B cell (primary cell): ENCODE data around the gene SOSTDC1. TPM values are rescaled to one million over a fixed set of nuclear protein-coding genes. Genes with fewer than 3 reads are reported as not detected.

Source experiments
- ATAC-seq: fragments of 200-7000 bp; cut with Tn5 transposase; one replicate; pipeline ENCODE4 v1.10.0; 2021; ENCODE audit warnings: low read depth, mild to moderate bottlenecking, moderate number of reproducible peaks, moderate library complexity
- CTCF ChIA-PET: fragments of 350-600 bp; sonication (Branson Sonifier 250); formaldehyde crosslinking; loops from one replicate; lab custom pipeline; 2021; ENCODE audit warnings: antibody characterized with exemption, inconsistent platforms; lab: Charles Lee
- POLR2A ChIA-PET: fragments of 350-600 bp; sonication (Branson Sonifier 250); formaldehyde crosslinking; loops from one replicate; lab custom pipeline; 2021; ENCODE audit warnings: antibody characterized with exemption; lab: Charles Lee
- DNase-seq: peaks from one replicate; pipeline ENCODE4 v3.0.0; 2013
- H2AFZ ChIP-seq: 2 replicates; pipeline ENCODE4 v1.6.1; 2012; ENCODE audit warnings: mild to moderate bottlenecking, low read depth, low read length; ENCODE audit not compliant: insufficient read depth, poor library complexity, severe bottlenecking
- H3K27ac ChIP-seq, 2 donors: 1 replicate in 1 of 2; 2 replicates in 1 of 2; pipeline ENCODE4 v1.5.1; 2012 to 2013; ENCODE audit warnings: low read length in 2 of 2, mild to moderate bottlenecking in 2 of 2, moderate library complexity in 1 of 2
- H3K27me3 ChIP-seq, 4 experiments: fragments of 200-600 bp in 1 of 4; sonication (generic) in 1 of 4; replicated peaks in 1 of 4; 1 replicate in 2 of 4; 2 replicates in 2 of 4; pipeline versions ENCODE4 v1.6.1 to v1.7.0; 2013 to 2016; ENCODE audit warnings: low read length in 3 of 4, mild to moderate bottlenecking in 2 of 4, mixed read lengths in 1 of 4, moderate library complexity in 1 of 4; ENCODE audit not compliant: insufficient read depth in 4 of 4, control insufficient read depth in 3 of 4; ENCODE audit errors: control extremely low read depth in 1 of 4
- H3K36me3 ChIP-seq, 2 experiments: replicated peaks in 1 of 2; 1 replicate in 1 of 2; 2 replicates in 1 of 2; pipeline versions ENCODE4 v1.6.1 to v1.7.1; 2013; ENCODE audit warnings: low read length in 1 of 2; ENCODE audit not compliant: insufficient read depth in 2 of 2, control insufficient read depth in 1 of 2; ENCODE audit errors: control extremely low read depth in 1 of 2, extremely low read depth in 1 of 2
- H3K4me1 ChIP-seq, 2 donors: fragments of 200-600 bp in 1 of 2; sonication (generic) in 1 of 2; 1 replicate in 1 of 2; 2 replicates in 1 of 2; pipeline versions ENCODE4 v1.5.1 to v1.6.1; 2013 to 2017; ENCODE audit warnings: low read length in 2 of 2; ENCODE audit not compliant: control insufficient read depth in 2 of 2, insufficient read depth in 2 of 2
- H3K4me2 ChIP-seq: replicated peaks from 2 replicates; pipeline ENCODE3; 2012; ENCODE audit warnings: mild to moderate bottlenecking, low read depth, low read length; ENCODE audit not compliant: poor library complexity, severe bottlenecking
- H3K4me3 ChIP-seq, 5 experiments: fragments of 200-600 bp in 1 of 5; sonication (generic) in 1 of 5; 1 replicate in 3 of 5; 2 replicates in 2 of 5; pipeline versions ENCODE4 v1.5.1 to v1.7.0; 2011 to 2016; ENCODE audit warnings: low read length in 4 of 5, mild to moderate bottlenecking in 4 of 5, low read depth in 2 of 5, control low read depth in 1 of 5, moderate library complexity in 1 of 5; ENCODE audit not compliant: insufficient read depth in 1 of 5; ENCODE audit errors: control extremely low read depth in 1 of 5, extremely low read depth in 1 of 5
- H3K79me2 ChIP-seq: fragments of 200-600 bp; sonication (generic); one replicate; pipeline ENCODE4 v1.6.0; 2016; ENCODE audit warnings: low read length; ENCODE audit not compliant: control insufficient read depth, insufficient read depth
- H3K9ac ChIP-seq: fragments of 200-600 bp; sonication (generic); 2 replicates; pipeline ENCODE4 v1.6.1; 2017; ENCODE audit warnings: mild to moderate bottlenecking, low read length, moderate library complexity
- H3K9me3 ChIP-seq, 3 donors: one replicate each; pipeline versions ENCODE4 v1.6.1 to v1.7.1; 2013; ENCODE audit warnings: low read length in 2 of 3; ENCODE audit not compliant: control insufficient read depth in 2 of 3, insufficient read depth in 1 of 3; ENCODE audit errors: control extremely low read depth in 1 of 3
- H4K20me1 ChIP-seq: 2 replicates; pipeline ENCODE4 v1.6.0; 2012; ENCODE audit warnings: mild to moderate bottlenecking, low read length; ENCODE audit not compliant: insufficient read depth, control insufficient read depth, poor library complexity, severe bottlenecking
- H3K27ac Mint-ChIP-seq: one replicate; pipeline ENCODE4 v1.8.0; 2021; ENCODE audit warnings: mixed read lengths
- H3K27me3 Mint-ChIP-seq: one replicate; pipeline ENCODE4 v1.8.0; 2021; ENCODE audit warnings: mixed read lengths
- H3K4me1 Mint-ChIP-seq: one replicate; pipeline ENCODE4 v1.8.0; 2021; ENCODE audit warnings: mixed read lengths
- H3K4me3 Mint-ChIP-seq: one replicate; pipeline ENCODE4 v1.8.0; 2021; ENCODE audit warnings: mixed read lengths
- H3K9me3 Mint-ChIP-seq: one replicate; pipeline ENCODE4 v1.8.0; 2022; ENCODE audit warnings: mixed read lengths; ENCODE audit not compliant: insufficient read depth
- EZH2 ChIP-seq: IDR thresholded peaks from 2 replicates; pipeline ENCODE4 v1.6.1; 2012; ENCODE audit warnings: borderline replicate concordance, low read depth, mild to moderate bottlenecking, moderate library complexity, low read length; ENCODE audit not compliant: insufficient read depth, poor library complexity, severe bottlenecking
- WGBS: methylation state at CpG from one replicate; pipeline ENCODE4 v1.1.5; 2013; ENCODE audit warnings: missing lambda C conversion rate; ENCODE audit not compliant: insufficient coverage; 5-methylcytosine and 5-hydroxymethylcytosine counted together
- intact Hi-C: fragments of 100-400 bp; cut with micrococcal nuclease; formaldehyde crosslinking; loops from one replicate; pipeline ENCODE4 v1.10.0; 2022
- polyA plus RNA-seq: library from polyadenylated mRNA; depleted of rRNA; stranded (reverse); fragments of >200 nt; gene quantifications from 2 replicates; pipeline ENCODE4 v1.2.3, GENCODE V29; 2012
- total RNA-seq, 2 donors: library from RNA; stranded (reverse); fragments of 120-200 nt in 1 of 2; gene quantifications; 1 replicate in 1 of 2; 2 replicates in 1 of 2; pipeline versions ENCODE4 v1.2.3 to v1.2.4, GENCODE V29; 2013 to 2022
- TF ChIP-seq, protein P1 (sequence below): fragments of 200-600 bp; IDR thresholded peaks from one replicate; pipeline ENCODE4 v1.8.0; 2022; ENCODE audit warnings: antibody characterized with exemption, mild to moderate bottlenecking

Gene SOSTDC1
- total and polyA plus RNA-seq, 2 donors (not counting 1 experiment from before 2014, with no cell fraction given), result not detected

DNA sequence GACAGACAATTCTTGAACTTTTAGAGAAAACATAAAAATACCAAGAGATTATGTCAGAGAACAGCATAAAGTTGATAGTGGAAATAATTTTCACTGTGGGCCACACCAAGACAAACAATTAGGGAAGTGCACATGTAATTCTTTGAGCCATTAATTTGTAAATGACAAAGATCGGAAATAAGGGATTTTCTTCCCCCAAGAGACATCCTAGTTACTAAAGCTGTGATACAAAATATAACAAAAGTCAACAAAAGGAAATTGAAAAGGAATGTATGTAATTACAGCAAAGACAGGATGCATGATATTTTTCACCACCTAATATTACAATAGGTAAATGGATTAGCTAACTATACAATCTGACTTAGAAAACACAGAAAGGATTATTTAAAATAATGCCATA lies 48.7 kb upstream of the SOSTDC1 start:
- Mint-ChIP-seq H3K4me1 (no peaks in the 10 kb centered on the region), H3K4me3 (no peak overlapping the region), H3K27me3 (peaks cover 12% of the 10 kb centered on the region), H3K27ac (no peak overlapping the region), H3K9me3 (no peaks in the 10 kb centered on the region)
- TF ChIP-seq, protein P1, sequence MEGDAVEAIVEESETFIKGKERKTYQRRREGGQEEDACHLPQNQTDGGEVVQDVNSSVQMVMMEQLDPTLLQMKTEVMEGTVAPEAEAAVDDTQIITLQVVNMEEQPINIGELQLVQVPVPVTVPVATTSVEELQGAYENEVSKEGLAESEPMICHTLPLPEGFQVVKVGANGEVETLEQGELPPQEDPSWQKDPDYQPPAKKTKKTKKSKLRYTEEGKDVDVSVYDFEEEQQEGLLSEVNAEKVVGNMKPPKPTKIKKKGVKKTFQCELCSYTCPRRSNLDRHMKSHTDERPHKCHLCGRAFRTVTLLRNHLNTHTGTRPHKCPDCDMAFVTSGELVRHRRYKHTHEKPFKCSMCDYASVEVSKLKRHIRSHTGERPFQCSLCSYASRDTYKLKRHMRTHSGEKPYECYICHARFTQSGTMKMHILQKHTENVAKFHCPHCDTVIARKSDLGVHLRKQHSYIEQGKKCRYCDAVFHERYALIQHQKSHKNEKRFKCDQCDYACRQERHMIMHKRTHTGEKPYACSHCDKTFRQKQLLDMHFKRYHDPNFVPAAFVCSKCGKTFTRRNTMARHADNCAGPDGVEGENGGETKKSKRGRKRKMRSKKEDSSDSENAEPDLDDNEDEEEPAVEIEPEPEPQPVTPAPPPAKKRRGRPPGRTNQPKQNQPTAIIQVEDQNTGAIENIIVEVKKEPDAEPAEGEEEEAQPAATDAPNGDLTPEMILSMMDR, result no peak
- TF ChIP-seq EZH2, result no peak
- no peaks in the 10 kb centered on the region for H3K27me3 ChIP-seq
- ChIA-PET CTCF (interaction anchor here (1.1 to 1.3 kb wide), 2 partner anchors 10 to 51 kb away, joined by 3 to 5 read pairs; no protein-coding TSS in a partner anchor), POLR2A (no interaction called here)
- WGBS, result no CpG with 5 or more reads among the region's 1 CpG
- H3K4me2 ChIP-seq, result no peak overlapping the region
- H3K4me3 ChIP-seq, result no peak overlapping the region
- no peaks in the 10 kb centered on the region for H3K4me1 ChIP-seq
- no peak for ATAC-seq
- no peaks in the 10 kb centered on the region for H3K36me3 ChIP-seq
- no peaks in the 10 kb centered on the region for H3K79me2 ChIP-seq
- H4K20me1 ChIP-seq, result no peaks in the 10 kb centered on the region
- H3K9me3 ChIP-seq, result no peaks in the 10 kb centered on the region
- intact Hi-C loops, result no loop called here
- no peak overlapping the region for H3K9ac ChIP-seq
- no peak overlapping the region for H3K27ac ChIP-seq
- no peak for DNase-seq
- H2AFZ ChIP-seq, result no peak overlapping the region

DNA sequence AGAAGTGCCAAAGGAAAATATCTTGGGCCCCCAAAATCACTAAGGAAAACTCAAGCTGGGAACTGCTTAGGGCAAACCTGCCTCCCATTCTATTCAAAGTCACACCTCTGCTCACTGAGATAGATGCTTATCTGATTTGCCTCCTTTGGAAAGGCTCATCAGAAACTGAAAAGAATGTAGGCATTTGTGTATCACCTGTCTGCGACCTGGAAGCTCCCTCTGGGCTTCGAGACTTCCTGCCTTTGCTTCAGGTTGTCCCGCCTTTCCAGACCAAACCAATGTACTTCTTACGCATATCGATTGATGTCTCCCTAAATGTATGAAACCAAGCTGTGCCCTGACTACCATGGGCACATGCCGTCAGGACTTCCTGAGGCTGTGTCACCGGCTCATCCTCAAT lies 46.6 kb upstream of the SOSTDC1 start:
- ChIA-PET POLR2A (no interaction called here), CTCF (no interaction called here)
- ATAC-seq, result no peak
- H3K27me3 ChIP-seq, result no peaks in the 10 kb centered on the region
- DNase-seq, result no peak
- no peak for TF ChIP-seq EZH2
- TF ChIP-seq, protein P1, result no peak
- intact Hi-C loops, result no loop called here
- no peaks in the 10 kb centered on the region for H3K36me3 ChIP-seq
- no peaks in the 10 kb centered on the region for H3K4me1 ChIP-seq
- H3K9me3 ChIP-seq, result no peaks in the 10 kb centered on the region
- no peak overlapping the region for H2AFZ ChIP-seq
- Mint-ChIP-seq H3K4me3 (no peak overlapping the region), H3K9me3 (no peaks in the 10 kb centered on the region), H3K27ac (no peak overlapping the region), H3K27me3 (peaks cover 7% of the 10 kb centered on the region), H3K4me1 (no peaks in the 10 kb centered on the region)
- H3K9ac ChIP-seq, result no peak overlapping the region
- WGBS, result 95% methylated on average over 7 of the region's 7 CpGs
- no peak overlapping the region for H3K4me2 ChIP-seq
- H4K20me1 ChIP-seq, result no peaks in the 10 kb centered on the region
- H3K4me3 ChIP-seq, result no peak overlapping the region
- no peak overlapping the region for H3K27ac ChIP-seq
- H3K79me2 ChIP-seq, result no peaks in the 10 kb centered on the region
